UCSD-AML1 (cell line): ENCODE results near the gene PDPR.
"Not testable (repeated sequence)": the region's sequence is repeated elsewhere in the genome, so short reads cannot be mapped to it uniquely, and the experiment has no call there.

ENCODE experiments used
- DNase-seq: peaks from one replicate; lab custom pipeline; 2025; ENCODE audit not compliant: unreplicated experiment; lab: John Stamatoyannopoulos, UW

The PDPR gene

DNA sequence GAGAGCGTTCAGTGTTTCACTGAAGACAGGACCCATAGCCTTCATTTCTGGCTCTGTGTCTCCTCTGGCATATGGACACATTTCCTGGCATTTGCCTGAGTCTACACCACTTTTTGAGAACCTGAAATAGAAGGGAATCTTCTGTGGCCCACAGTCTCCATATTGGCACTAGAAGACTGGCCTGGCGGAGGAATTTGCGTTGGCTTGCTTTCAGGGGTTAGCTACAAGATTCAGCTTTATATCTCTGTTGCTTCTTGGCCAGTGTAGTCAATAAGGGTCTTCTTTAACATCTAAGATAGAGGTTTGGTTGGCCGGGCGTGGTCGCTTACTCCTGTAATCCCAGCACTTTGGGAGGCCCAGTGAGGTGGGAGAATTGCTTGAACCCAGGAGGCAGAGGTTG lies 46.7 kb downstream of the PDPR start:
- no peak for DNase-seq

DNA sequence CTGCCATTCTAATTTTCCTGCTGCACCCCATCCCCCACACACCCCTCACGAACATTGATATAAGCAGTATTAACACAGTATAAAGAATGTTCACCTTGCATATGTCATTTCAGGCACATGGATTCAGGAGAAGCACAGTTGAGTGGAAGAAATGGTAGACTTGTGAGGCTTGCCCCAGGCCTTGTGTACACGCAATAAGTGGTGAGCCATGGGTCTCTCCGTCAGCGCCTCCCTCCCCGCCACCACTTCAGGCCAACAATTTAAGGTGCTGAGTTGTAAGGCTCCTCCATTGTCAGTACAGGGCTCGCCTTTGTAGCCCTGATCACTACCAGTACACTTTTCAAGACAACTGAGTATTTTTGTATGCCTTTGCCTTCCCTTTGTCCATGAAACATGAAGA lies 47.2 kb downstream of the PDPR start:
- DNase-seq: no peak

DNA sequence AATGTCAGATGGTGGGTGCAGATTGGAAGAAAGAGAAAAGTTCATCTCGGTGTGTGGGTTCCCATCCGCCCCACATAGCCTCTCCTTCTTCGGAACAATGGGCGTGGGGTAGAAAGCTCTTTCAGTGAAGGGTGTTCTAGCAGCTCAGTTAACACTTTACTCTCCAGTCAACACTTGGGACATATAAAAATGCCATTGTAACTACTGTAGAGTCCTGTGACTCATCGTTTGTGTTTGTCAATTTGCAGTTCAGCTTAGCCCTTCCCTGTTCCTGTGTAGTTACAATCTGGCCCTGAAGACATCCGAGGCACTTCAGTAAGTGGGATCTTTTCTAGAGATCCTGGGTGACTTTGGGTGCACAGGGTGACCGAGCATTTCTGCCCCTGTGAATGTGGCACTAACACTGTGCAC lies 47.9 kb downstream of the PDPR start:
- no peak for DNase-seq

DNA sequence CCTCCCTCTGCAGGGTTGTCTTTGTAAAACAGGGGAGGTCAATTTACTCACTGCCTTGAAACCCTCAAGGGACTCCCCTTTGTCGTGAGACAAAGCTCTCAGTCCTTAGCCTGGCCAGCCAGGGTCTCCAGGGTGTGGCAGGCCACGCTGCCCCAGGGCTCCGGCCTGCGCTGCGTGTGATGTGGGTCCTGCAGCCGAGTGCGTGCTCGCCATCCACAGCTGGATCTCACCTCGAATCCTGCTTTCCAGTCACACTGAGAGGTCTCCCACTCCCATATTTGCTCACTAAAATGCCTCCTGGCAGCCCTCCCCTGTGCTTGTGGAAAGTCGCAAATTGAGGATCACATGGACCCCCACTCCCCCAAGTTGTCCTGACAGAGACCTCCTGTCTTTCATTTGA lies 49.5 kb downstream of the PDPR start:
- no peak for DNase-seq

DNA sequence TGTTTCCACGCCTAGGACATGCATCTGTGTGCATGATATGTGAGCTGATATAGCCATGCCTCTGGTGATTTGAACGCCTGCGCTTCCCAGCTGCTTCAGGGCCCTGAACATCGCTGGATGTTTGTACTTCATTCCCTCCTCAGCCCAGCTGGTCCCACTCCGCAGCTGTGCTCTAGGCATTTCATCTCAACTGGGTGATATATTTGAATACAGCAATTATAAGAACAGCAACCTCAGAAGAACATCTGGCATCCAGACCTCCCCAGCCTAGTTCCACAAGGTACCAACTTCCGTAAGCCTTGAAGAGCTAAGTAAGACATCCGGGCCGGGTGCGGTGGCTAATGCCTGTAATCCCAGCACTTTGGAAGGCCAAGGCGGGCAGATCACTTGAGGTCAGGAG lies 52.6 kb downstream of the PDPR start:
- not testable (repeated sequence) for DNase-seq

DNA sequence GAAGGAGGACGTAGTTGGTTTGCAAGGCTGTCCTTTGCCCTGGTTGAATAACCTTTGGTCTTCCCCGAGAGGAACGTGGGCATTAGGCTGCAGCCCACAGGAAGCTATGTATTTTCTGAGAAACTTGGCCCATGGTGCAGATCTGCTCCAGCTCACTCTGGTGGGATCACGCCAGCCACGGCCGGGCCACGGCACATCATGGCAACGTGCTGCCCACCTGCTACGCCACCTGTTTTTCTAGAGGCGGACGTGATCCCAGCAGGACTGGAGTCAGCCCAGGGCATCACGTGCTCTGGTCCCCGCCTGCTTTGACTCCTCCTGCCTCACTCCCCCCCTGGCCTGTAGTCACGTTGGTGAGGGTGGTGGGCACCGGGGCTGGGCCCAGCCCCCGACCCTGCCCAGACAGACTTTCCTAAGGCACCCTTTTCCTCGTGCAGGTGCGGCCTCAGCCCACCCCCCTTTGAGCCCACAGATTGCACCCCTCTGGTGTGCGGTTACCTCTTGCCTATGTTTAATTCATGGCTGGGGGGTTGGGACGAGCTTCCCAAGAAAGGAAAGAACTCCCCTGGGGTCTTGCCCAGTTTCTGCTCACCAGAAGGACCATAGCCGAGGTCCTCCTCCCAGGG lies 59.2 kb downstream of the PDPR start, which contains the start of gene CLEC18C:
Gene CLEC18C, plus strand, starts transcription at position 576 of the 626 bp plus-strand sequence. CDS start 492 bp downstream, outside the sequence.
- DNase-seq: not testable (repeated sequence)

DNA sequence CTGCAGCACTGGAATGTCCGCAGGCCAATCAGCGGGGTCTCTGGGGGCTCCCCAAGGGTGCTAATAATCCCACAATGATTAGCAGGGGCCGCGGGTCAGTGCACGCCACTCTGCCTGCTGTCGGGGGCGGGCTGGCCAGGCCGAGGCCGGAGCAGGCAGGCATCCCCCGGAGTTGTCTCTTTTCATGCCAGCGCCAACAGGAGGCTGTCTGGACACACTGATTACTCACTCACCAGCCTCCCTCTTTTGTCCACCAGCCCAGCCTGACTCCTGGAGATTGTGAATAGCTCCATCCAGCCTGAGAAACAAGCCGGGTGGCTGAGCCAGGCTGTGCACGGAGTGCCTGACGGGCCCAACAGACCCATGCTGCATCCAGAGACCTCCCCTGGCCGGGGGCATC lies 59.8 kb downstream of the PDPR start:
- not testable (repeated sequence) for DNase-seq

DNA sequence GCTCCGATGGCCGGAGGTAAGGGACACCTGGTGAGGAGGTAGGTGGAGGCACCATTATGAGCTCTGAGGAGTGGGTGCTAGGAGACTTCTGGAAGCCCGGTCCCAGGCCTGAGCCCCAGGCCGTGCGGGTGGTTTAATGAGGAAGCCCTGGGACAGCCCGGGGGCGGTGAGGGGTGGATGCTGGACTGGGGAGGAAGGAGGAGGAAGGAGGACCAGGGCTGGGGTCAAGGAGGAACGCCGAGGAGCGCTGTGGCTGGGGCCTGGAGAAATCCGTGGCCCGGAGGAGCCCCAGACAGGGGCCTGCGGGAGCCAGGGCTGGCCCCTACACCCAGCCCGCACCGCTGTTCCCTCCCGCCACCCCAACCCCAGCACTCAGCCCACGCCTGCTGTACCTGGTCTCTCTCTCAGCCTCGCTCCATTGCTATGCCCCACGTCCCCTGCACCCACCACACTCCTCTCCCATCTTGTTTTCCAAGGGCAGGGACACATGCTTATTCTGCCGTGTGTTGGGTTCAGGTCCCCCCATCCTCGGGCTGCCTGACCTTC lies 60.3 kb downstream of the PDPR start:
- DNase-seq: not testable (repeated sequence)

DNA sequence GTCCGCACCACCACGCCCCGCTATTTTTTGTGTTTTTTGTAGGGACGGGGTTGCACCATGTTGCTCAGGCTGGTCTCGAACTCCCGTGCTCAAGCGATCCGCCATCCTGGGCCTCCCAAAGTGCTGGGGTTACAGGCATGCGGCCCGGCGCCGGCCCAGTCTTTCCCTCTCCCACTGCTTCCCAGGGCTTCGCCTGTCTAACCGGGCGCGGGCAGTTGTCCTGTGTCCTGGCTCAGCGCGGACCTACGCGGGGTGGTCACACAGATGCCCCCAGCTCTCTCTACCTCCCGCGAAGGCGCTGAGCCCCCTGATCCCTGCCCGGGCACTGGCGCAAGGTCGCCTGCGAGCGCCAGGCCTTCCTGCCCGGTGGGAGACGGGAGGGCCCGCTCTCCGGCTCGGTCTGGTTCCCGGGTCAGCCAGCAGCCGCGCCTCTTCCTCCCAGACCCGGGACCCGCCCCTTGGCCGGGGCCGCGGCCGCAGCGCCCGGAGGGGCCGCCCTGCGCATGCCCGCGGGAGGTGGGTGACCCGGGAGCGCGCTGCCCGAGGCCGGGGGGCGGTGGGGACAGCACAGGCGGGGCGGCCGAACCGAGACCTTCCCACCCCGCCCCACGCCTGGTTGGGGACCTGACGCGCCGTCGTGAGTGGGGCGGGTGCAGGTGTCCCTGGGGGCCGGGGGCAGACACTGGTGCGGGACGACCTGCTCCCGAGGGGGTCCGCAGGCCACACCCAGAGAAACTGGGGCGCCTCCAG lies 73.9 kb downstream of the PDPR start:
- DNase-seq: not testable (repeated sequence)

DNA sequence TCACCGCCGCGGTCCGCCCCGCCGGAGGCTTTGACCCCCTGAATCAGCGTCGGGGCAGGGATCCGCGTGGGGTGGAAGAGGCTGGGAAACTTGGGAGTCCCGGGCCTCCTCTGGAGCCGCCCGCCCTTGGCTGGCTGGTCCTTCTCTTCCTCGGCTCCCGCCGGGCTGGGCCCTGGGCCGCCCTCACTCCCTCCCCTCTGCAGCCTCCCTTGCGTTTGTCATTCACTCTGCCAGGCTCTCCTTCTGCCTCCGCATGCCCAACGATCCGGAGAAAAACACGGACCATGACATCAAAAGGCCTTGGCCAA lies 74.4 kb downstream of the PDPR start:
- DNase-seq: not testable (repeated sequence)

DNA sequence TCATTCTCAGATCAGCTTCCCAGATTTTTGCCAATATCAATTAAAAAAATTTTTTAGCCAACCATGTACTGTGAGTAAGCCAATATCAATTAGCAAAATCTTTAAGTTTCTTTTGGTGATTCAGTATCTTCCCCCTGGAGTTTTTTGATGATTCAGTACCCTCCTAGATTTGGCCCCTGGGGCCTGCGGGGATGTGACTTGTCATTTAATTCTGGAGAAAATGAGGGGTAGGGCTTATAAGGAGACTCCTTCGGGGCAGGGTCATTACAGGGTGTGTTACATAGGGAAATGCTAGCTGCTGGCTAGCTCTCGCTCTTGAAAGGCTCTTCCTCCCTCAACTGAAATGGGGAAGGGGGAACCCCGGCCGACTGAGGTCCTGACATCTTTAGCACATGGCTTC lies 76.4 kb downstream of the PDPR start:
- not testable (repeated sequence) for DNase-seq

DNA sequence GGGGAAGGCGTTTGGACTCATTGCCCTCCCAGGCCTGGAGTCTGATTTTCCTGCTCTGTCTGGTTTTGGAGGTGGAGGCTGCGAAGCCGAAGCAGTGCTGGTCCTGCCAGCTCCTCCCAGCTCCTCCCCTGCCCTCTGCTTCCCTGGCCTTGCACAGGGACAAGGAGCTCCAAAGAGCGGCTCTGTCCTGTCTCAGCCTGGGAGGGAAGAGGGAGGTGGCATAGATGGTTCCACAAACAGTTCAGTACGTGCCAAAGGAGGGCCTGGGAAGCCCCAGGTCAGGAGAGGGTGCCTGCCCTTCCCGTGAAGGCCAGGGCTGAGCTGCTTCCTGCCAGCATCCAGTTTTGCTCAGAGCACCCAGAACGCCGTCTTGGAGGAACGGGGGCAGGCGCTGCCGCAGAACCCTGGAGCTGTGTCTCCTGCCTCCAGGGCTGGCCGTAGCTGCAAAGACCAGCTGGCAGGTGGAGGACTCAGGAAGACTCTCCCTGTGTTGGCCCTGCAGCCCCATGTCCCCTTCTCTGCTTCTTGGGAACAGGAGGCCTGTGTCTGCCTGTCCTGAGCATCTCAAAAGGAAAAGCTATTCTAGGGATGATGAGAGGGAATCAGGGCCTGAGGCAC lies 82.7 kb downstream of the PDPR start:
- DNase-seq: not testable (repeated sequence)

DNA sequence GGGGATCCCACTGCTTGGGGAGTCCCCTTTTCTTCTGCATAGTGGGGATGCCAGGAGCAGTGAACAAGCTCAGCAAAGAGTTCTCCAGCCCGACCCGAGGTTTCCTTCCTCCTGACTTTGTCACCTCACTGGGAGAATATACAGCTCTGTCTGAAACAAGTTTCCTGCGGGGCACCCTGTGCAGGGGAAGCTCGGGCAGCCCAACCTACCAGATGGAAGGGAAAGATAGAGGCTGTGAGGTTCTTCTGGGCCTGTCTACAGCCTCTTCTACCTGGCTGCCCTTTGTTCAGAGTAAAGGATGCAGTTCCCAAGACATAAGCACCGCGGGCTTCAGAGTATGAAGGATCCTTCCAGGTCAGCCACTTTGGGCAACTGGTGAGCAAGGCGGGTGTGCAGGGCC lies 83.5 kb downstream of the PDPR start:
- peak; percentile 38 for DNase-seq

DNA sequence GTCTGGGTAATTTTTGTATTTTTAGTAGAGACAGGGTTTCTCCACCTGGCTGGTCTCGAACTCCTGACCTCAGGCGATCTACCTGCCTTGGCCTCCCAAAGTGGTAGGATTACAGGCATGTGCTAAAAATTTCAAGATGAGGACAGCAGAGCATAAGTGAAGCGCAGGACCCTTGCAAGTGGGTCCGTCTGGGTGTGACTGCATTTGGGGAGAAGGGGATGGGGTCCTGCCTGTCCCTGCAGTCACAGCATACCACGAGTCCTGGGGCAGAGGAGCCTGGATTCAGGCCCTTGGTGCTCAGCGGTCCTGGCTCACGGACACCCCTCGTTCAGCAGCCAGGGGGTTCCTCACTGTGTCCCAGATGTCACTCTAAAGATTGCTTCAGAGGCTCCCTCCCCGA lies 84.1 kb downstream of the PDPR start:
- not testable (repeated sequence) for DNase-seq

DNA sequence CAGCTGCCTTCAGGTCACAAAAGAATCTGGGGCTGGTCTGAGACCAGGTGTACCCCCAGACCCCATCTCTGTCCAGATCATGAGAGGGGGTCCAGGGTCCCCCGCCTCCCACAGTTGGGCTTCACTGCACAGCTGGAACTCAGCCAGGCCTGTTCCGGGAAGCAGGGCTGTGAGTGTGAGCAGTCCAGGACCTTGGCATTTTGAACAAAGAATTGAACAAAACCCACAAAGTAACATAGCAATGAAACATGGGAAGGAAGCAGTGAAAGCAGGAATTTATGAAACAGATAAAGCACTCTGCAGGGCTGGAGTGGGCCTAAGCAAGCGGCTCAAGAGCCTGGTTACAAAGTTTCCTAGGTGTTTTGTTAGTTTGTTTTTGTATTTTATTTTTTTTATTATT lies 84.5 kb downstream of the PDPR start:
- not testable (repeated sequence) for DNase-seq

DNA sequence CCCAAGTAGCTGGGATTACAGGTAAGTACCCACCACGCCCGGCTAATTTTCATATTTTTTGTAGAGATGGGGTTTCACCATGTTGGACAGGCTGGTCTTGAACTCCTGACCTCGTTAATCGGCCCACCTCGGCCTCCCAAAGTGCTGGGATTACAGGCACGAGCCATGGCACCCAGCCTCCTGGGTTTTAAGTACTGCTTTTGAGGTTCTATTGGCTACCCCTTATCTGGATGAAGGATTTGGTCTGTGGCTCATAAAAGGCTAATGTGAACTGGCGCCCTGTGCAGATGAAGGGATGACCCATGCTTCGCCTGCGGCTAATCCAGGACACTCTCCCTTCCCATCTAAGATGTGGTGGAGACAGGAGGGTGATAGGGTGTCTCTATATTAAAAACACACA lies 85.0 kb downstream of the PDPR start:
- DNase-seq: not testable (repeated sequence)

DNA sequence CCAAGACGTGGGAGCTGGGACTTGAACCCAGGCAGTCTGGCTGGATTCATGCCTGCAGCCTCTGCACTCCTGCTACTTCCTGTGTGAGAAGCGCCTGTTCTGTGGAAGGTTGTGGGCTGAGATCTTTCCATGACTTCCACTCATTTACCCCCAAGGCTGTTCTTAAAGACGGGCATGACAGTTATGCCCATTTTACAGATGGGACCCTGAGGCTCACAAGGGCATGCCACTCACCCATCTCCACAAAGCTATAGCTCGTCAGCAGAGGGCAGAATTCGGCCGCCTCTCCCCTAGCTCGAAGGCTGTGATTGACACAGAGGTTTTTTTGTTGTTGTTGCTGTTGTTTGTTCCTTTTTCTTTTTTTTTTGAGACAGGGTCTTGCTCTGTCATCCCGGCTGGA lies 85.9 kb downstream of the PDPR start:
- not testable (repeated sequence) for DNase-seq

DNA sequence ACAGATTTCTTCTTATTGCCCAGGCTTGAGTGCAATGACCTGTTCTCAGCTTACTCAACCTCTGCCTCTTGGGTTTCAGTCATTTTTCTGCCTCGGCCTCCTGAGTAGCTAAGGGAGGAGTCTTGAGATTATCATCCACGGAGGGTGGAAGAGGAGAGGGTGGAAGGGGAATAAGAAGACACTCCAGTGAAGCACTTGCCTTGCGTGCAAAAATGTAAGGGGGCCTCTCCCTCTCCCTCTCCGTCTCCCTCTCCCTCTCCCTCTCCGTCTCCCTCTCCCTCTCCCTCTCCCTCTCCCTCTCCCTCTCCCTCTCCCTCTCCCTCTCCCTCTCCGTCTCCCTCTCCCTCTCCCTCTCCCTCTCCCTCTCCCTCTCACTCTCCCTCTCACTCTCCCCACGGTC lies 89.4 kb downstream of the PDPR start:
- DNase-seq: not testable (repeated sequence)

DNA sequence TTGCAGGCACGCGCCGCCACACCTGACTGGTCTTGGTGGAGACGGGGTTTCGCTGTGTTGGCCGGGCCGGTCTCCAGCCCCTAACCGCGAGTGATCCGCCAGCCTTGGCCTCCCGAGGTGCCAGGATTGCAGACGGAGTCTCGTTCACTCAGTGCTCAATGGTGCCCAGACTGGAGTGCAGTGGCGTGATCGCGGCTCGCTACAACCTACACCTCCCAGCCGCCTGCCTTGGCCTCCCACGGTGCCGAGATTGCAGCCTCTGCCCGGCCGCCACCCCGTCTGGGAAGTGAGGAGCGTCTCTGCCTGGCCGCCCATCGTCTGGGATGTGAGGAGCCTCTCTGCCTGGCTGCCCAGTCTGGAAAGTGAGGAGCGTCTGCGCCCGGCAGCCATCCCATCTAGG lies 89.9 kb downstream of the PDPR start:
- not testable (repeated sequence) for DNase-seq

DNA sequence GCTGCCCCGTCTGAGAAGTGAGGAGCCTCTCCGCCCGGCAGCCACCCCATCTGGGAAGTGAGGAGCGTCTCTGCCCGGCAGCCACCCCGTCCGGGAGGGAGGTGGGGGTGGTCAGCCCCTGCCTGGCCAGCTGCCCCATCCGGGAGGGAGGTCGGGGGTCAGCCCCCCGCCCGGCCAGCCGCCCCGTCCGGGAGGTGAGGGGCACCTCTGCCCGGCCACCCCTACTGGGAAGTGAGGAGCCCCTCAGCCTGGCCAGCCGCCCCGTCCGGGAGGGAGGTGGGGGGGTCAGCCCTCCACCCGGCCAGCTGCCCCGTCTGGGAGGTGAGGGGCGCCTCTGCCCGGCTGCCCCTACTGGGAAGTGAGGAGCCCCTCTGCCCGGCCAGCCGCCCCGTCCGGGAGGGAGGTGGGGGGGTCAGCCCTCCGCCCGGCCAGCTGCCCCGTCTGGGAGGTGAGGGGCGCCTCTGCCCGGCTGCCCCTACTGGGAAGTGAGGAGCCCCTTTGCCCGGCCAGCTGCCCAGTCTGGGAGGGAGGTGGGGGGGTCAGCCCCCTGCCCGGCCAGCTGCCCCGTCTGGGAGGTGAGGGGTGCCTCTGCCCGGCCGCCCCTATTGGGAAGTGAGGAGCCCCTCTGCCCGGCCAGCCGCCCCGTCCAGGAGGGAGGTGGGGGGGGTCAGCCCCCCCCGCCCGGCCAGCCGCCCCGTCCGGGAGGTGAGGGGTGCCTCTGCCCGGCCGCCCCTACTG lies 90.7 kb downstream of the PDPR start:
- DNase-seq: not testable (repeated sequence)

DNA sequence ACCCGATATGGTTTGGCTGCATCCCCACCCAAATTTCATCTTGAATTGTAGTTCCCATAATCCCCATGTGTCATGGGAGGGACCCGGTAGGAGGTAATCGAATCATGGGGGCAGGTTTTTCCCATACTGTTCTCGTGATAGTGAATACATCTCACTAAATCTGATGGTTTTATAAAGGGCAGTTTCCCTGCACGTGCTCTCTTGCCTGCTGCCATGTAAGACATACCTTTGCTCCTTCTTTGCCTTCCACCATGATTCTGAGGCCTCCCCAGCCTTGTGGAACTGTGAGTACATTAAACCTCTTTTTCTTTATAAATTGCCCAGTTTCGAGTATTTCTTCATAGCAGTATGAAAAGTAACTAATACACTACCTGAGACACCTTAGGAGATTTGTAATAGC lies 92.2 kb downstream of the PDPR start:
- DNase-seq: not testable (repeated sequence)
